ENCODE measurements around the gene MSX1.

Gene MSX1

GRCh38 chr4:4871242-4871572 lies 11.7 kb downstream of the MSX1 start:
- DNase-seq, result no peak

DNA sequence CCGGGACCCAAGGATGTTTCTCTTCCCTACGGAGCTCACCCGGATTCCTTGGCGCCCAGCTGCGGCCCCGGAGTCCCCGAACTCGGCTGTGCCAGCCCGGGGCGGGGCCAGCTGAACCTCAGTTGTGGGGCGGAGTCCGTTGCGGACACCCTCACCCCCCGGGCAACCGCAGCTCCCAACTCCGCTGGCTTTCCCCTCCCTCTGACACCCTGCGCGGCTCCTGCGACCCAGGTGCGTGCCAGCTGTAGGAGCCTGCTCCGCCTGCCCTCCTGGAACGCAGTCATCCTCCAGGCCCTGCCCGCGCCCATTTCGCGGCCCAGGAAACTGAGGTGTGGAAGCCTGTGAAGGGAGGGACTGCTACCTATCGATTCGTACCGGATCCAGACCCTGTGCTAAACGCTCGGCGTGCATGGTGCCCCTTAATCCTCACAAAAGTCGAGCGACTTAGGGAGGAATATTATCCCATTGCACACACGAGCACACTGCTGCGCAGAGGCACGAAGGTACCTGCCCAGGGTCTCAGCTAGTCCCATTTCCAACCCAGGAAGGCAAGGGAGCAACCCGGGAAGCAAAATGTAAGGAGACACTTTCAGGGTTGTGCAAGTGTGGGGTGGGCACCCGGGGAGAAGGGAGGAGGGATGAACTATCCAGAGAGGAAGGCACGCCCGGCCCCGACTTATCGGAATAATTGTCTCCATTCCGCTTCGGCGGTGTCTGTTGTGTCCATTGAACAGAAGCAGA lies 12.3 kb downstream of the MSX1 start:
- no peak for DNase-seq

DNA sequence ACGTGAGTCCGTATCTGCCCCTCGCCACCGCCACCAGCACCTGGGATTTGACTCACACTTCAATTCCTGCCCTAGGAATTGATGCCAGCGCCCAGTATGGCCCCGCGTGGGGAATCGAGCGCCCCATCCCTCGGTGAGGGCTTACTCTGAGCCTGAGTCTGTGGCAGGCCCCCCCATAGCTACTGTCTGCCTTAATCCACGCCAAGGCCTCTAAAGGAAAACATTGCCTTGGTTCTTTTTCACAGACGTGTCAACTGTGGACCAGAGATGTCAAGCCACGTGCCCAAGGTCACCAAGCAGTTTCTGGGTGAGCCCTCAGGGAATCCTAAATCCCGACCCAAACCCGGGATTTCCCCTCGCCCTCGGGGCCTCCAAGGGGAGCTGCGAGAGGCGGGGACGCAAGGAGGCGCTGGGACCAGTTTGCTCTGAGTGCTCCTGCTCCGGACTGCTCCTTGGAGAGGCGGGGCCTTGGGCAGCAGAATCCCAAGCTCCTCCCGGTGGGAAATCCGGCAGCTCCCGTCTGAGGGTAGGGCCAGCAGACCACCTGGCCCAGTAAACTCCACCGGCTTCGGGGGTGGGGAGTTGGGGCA lies 12.9 kb downstream of the MSX1 start:
- DNase-seq, result no peak

DNA sequence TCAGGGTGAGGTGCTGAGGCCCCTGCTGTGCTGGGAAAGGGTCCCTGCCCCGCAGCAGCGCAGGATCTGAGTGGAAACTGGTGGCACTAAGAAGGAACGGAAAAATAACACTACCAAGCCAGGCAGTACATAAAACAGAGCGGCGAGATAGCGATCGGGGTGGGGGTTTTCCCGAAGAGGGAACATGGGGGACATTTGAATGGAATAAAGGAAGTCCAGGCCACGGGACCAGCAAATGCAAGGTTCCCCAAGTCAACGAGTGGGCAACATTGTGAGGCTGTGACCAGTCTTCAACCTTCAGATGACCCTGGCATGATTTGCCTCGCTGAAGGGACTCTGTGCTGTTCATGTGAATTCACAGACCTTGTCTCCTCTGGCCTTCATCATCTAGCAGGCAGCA lies 13.7 kb downstream of the MSX1 start:
- DNase-seq, result no peak

DNA sequence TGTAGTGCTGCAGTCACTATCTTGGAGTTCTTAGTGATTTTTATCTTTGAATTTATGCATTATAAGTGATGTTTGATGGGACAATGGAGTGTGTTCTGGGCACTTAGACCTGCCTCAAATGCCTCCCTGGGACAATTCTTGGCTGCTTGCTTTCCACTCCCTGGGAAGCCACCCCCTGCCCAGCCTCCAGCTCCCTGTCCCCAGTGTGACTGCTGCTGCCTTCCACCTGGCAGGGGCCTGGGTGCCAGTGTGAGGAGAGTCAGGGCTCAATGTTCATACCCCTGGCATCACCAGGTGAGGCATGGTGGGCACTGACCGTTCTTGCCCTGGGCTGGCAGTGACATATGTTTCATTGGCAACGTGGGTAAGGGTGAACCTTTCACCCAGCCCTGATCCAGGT lies 14.8 kb downstream of the MSX1 start:
- DNase-seq, result no peak

- DNase-seq, result no peak
Observed at GRCh38 chr4:4875147-4875546, 15.7 kb downstream of the MSX1 start.

GRCh38 chr4:4875611-4876010 lies 16.1 kb downstream of the MSX1 start:
- DNase-seq, result no peak

DNA sequence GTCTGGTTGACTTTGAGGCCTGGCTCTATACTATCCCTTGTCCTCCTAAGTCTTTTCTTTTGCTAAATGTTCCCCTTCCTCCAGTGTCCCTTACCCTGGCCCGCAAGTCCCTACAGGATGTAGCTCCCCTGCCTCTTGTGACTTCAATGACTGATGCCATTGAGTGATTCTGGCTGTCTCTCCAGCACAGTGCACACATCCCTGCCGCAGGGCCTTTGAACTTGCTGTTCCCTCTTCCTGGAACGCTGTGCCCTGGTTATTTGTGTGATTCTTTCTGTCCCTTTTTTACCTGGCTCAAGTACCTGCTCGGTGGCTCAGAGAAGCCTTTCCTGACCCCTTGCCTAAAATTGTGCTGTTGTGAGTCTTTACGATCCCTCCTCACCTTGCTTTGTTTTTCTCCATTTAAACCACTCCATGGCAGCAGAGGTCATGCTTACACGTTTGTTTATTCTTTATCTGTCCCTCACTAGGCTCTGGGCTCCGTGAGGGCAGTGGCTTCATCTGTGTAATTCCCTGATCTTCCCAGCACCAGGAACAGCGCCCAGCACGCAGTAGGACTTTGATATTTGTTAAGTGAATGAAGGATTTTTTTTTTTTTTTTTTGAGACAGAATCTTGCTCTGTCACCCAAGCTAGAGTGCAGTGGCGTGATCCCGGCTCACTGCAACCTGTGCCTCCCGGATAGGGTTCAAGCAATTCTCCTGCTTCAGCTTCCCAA lies 17.6 kb downstream of the MSX1 start:
- no peak for DNase-seq

DNA sequence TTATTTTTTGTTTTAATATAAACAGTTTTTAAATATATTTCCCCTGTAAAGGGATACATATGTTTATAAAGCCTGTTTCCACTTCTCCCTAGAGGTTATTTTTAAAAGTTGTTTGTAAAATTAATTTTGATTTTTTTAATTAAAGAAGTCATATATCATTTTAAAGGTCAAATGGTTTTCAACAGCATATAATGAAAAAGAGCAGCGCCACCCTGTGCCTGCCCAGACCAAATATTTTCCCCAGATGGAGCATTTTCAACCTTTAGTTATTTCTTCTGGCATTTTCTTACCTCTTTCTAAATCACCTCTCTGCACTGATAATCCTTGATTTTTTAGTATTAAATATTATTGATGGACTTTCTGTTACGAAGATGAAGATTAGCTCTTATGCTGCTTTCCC lies 21.0 kb downstream of the MSX1 start:
- DNase-seq, result no peak

GRCh38 chr4:4881432-4881831 lies 22.0 kb downstream of the MSX1 start:
- DNase-seq, result no peak

DNA sequence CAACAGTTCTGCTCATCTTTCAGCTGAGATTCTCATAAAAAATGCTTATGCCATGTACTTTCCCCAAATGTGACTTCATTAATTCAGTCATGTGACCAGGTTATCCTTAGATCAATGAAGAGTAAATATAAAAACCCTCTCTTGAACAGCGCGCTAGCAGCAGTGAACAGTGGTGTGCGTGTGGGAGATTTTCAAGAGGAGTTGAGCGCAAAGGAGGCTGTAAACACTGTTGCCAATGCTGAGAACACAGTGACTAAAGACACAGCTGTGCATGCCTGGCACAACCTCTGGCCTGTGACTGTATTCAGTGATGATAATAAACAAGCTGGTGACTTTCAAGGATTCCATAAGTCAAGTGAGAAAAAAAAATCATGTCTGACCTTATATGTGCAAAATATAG lies 25.1 kb downstream of the MSX1 start:
- no peak for DNase-seq

DNA sequence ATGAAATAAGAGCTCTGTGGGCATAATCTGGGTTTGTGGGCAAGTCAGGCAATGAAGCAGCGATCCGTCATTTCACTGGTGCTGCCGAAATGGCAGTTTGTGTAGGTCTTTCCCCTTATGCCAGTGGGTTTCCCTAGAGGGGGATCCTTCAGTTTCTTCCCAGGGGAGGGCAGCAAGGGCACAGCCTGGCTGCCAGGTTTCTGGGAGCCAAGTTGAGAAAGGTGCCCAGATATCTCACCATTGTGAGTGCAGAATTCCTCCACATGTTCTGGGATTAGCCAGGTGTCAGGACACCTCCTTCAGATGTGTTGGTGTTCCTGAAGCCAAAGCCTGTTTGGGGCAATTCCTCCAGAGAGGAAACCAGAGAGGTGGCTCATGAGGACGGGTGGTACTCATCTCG lies 28.0 kb downstream of the MSX1 start:
- DNase-seq, result no peak

DNA sequence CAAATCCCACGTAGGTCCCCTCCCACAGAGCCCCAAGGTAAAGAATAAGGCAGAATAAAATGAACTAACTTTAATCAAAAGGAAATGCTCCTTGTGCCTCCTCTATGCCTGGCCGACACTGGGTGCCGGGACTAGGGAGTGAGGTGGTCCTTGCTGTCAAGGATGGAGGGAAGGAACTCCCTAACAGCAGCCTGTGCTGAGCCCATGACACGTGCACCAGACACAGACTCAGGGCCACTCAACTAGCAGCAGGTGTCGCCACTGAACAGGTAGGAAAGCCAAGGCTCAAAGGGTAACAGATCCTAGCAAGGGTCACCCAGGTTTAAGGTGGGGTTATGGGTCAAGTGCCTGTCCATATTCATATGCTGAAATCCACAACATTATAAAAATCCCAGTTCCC lies 29.2 kb downstream of the MSX1 start:
- DNase-seq, result no peak

DNA sequence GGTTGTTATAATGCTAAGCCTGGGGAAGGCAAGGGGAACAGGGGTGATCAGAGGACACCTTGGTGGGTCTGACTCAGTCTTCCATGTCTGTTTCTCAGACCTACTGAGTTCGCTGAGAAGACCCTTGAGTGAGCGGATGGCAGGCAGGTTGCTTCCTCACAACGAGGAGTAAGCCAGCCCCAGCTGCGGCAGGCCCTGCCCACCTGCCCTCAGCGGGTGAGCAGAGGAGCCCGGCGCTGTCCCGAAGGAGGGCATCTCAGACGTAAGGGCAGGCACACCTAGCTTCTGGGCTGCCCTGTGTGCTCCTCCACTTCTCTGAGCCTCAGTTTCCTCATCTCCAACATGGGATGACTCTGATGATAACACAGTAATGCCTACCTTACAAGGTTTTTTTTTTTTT lies 30.3 kb downstream of the MSX1 start:
- no peak for DNase-seq

DNA sequence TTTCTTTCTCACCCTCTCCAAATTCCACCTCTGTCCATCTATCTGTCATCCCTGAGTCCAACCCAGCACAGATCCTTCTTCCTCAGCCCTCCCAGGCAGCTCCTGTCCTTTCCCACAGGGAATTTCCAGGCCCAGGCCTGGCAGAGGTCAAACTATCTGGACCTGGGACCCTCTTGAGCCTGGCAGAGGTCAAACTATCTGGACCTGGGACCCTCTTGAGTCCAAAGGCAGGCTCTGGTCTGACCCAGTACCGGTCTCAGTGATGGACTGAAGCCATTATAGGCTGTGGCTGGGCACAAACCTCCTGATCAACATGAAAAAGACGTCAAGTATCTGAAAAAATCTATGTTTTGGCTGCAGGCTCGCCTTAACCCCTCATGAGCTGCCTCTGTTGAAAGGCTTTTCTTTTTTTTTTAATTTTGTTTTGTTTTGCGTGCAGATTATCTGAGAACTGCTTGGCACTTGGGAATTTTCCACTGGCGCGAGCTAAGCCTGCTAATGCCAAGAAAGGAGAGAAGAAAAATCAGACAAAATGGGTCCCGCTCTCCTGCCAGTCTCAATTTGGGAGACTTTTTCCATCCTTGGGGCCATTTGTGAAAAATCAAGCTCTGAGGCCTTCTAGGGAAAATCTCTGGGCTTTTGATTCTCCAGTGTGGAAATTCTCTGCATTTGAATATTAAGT lies 31.2 kb downstream of the MSX1 start:
- no peak for DNase-seq

- no peak for DNase-seq
Observed at GRCh38 chr4:4893721-4894120, 34.3 kb downstream of the MSX1 start.

DNA sequence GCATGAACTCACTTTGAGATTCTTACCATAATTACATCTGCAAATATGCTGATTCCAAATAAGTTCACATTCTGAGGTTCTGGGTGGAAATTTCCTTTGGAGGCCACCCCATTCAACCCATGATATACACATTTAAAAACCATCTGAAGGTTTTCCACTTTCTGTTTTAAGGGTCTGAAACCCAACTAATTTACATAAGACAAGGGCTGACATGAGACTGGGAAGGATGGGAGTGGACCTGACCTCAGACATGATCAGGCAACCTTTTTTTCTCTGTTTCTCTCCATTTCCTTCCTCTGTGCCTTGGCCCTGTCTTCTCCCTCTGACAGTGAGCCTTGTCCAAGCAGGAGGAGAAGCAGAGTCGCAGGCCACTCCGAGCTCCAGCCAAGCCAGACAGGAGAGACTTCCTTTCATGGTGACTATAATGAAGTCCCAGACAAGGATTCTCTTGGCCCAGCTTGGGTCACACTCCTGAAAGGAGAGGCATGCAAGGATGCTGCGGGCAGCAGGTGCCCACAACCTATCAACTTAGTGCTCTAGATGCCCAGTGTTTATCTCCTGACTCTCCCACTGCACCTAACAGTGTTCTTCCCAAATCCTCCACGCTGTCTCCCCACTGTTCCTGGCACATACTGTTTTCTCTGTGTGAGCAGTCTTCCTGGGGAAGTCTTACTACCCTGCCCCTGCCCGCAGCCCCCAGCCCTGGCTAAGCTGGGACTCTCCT lies 39.9 kb downstream of the MSX1 start:
- DNase-seq, result no peak

- DNase-seq, result no peak
Observed at GRCh38 chr4:4901877-4902276, 42.4 kb downstream of the MSX1 start.

DNA sequence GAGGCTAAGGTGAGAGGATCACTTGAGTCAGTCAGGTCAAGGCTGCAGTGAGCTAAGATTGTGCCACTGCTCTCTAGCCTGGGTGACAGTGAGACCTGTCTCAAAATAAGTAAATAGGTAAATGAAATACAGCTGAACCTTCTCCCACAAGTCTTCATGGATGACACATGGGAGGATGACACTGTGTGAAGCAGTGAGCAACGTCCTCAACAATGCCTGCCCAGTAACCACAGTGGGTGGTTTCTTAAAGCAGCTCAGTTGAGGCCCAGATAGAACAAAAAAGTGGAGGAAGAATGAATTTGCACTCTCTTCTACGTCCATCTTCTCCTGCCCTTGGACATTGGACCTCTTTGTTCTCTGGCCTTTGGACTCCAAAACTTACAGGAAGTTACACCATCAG lies 52.7 kb downstream of the MSX1 start:
- DNase-seq, result no peak

DNA sequence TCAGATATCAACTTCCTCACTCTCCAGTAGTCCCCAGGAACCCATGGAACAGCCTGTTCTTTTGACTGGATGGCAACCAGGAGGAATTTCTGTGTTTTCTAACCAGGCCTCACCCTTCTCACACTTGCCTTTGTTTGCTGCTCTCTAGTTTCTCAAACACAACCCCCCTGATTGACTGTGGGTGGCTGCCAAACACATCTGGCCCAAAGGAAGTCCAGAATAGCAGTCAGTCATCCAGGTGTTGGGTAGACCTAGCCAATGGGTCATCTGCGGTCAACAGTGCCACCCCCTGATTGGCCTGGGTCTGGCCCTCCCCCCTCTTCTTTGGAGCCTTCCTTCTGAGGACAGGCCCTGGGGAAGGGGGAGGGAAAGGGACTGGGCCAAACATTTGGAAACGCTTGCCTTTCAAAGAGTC lies 53.7 kb downstream of the MSX1 start:
- peak; percentile 57 for DNase-seq

Data from right forelimb (tissue), 1 donor.